Measurements from ENCODE around the gene WAC. TPM values are rescaled to one million over a fixed set of nuclear protein-coding genes. Genes with fewer than 3 reads are reported as not detected.

WAC gene
- total RNA-seq, 1 experiment from 2014 or later: 125 TPM

DNA sequence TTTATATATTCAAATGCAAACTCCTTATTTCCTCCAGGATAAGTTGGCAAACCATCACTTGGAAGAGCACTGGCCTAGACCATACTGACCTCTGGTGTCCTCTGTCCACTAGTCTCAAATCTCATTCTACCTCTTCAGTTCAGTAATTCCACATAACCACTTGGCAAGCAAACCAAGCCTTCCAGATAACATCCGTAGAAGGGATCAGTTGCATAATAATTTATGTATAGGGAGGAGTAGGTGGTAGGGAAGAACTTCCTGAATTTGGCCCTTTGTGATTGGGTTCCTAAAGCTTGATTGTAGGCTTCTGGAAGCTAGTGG, 55.0 kb downstream of the WAC start:
- ChIA-PET POLR2A (ENCODE audit: low non-redundant PET) (no interaction called here), CTCF (no interaction called here)
- no TSS peak for BruUV-seq (replicated peaks)
- Histone ChIP-seq H3K4me1 (ENCODE audit: insufficient read depth, low read length, poor library complexity, severe bottlenecking) (peaks cover 26% of the 10 kb centered on the region), H3K9me3 (ENCODE audit: low read depth, low read length, poor library complexity, severe bottlenecking) (no peaks in the 10 kb centered on the region), H3K4me3 (ENCODE audit: low read depth, low read length, poor library complexity, severe bottlenecking) (no peak overlapping the region), H3K27ac (ENCODE audit: low read depth, low read length, poor library complexity, severe bottlenecking) (peak overlapping the region; percentile 55), H3K27me3 (replicated peaks; ENCODE audit: insufficient read depth, low read depth, low read length, poor library complexity) (no peaks in the 10 kb centered on the region), H3K36me3 (ENCODE audit: insufficient read depth, low read length, poor library complexity, severe bottlenecking) (peaks cover 69% of the 10 kb centered on the region)
- peak; percentile 58 for DNase-seq (ENCODE audit: low spot score)
- intact Hi-C loops (cut with micrococcal nuclease; ENCODE audit: unreplicated experiment): no loop called here
- TF ChIP-seq CTCF (conservative IDR thresholded peaks at IDR 0.05; ENCODE audit: low read depth, low read length) (no peak), EZH2 (IDR thresholded peaks at IDR 0.05; ENCODE audit: borderline replicate concordance, low read depth, low read length, poor library complexity, severe bottlenecking) (no peak)

DNA sequence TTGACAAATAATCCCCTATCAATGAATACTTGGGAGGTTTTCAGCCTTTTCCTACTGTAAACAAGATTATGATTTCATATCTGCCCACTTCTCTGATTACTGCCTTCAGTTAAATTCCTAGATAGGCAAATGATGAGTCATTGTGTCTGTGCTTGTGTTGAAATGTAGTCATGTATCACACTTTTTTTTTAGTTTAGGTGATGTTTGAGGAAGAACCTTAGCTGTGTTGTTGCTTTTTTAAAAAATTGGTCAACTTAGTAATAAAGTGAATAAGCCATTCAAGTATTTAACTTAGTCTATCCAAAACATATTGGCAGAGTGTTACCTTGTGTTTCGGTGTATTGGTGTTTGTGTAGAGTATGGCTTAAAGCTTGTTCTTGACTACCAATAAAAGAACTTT, 60.0 kb downstream of the WAC start:
- H3K27me3 ChIP-seq (replicated peaks; ENCODE audit: insufficient read depth, low read depth, low read length, poor library complexity): no peaks in the 10 kb centered on the region
- H3K4me3 ChIP-seq (ENCODE audit: low read depth, low read length, poor library complexity, severe bottlenecking): no peak overlapping the region
- H3K27ac ChIP-seq (ENCODE audit: low read depth, low read length, poor library complexity, severe bottlenecking): peak overlapping the region; percentile 8
- H3K36me3 ChIP-seq (ENCODE audit: insufficient read depth, low read length, poor library complexity, severe bottlenecking): peaks cover 60% of the 10 kb centered on the region
- H3K4me1 ChIP-seq (ENCODE audit: insufficient read depth, low read length, poor library complexity, severe bottlenecking): peaks cover 11% of the 10 kb centered on the region
- no TSS peak for BruUV-seq (replicated peaks)
- intact Hi-C loops (cut with micrococcal nuclease; ENCODE audit: unreplicated experiment): no loop called here
- no peaks in the 10 kb centered on the region for H3K9me3 ChIP-seq (ENCODE audit: low read depth, low read length, poor library complexity, severe bottlenecking)
- peak; percentile 8 for DNase-seq (ENCODE audit: low spot score)
- TF ChIP-seq EZH2 (IDR thresholded peaks at IDR 0.05; ENCODE audit: borderline replicate concordance, low read depth, low read length, poor library complexity, severe bottlenecking): no peak
- TF ChIP-seq CTCF (conservative IDR thresholded peaks at IDR 0.05; ENCODE audit: low read depth, low read length): no peak
- ChIA-PET CTCF (no interaction called here), POLR2A (ENCODE audit: low non-redundant PET) (no interaction called here)

- BruUV-seq (replicated peaks): no TSS peak
- H3K4me3 ChIP-seq (ENCODE audit: low read depth, low read length, poor library complexity, severe bottlenecking): no peak overlapping the region
- no peaks in the 10 kb centered on the region for H3K27me3 ChIP-seq (replicated peaks; ENCODE audit: insufficient read depth, low read depth, low read length, poor library complexity)
- CTCF ChIA-PET: no interaction called here
- POLR2A ChIA-PET (ENCODE audit: low non-redundant PET): no interaction called here
- no peak overlapping the region for H3K27ac ChIP-seq (ENCODE audit: low read depth, low read length, poor library complexity, severe bottlenecking)
- intact Hi-C loops (cut with micrococcal nuclease; ENCODE audit: unreplicated experiment): no loop called here
- no peak for TF ChIP-seq EZH2 (IDR thresholded peaks at IDR 0.05; ENCODE audit: borderline replicate concordance, low read depth, low read length, poor library complexity, severe bottlenecking)
- TF ChIP-seq CTCF (conservative IDR thresholded peaks at IDR 0.05; ENCODE audit: low read depth, low read length): no peak
- DNase-seq (ENCODE audit: low spot score): no peak
- peaks cover 65% of the 10 kb centered on the region for H3K36me3 ChIP-seq (ENCODE audit: insufficient read depth, low read length, poor library complexity, severe bottlenecking)
- no peaks in the 10 kb centered on the region for H3K9me3 ChIP-seq (ENCODE audit: low read depth, low read length, poor library complexity, severe bottlenecking)
- H3K4me1 ChIP-seq (ENCODE audit: insufficient read depth, low read length, poor library complexity, severe bottlenecking): peaks cover 3% of the 10 kb centered on the region
Measured at GRCh38 chr10:28593811-28594210, 60.9 kb downstream of the WAC start.

Measured in A673 (cell line).